Left ventricle myocardium superior (tissue), 1 donor: ENCODE data around the gene VKORC1. TPM values are rescaled to one million over a fixed set of nuclear protein-coding genes. Genes with fewer than 3 reads are reported as not detected.

Source experiments
- ATAC-seq: fragments of 200-7000 bp; cut with Tn5 transposase; one replicate; pipeline ENCODE4 v1.9.1; 2020; ENCODE audit warnings: mild to moderate bottlenecking, moderate library complexity
- DNase-seq: peaks from one replicate; pipeline ENCODE4 v3.0.0-alpha.2; 2020
- intact Hi-C: fragments of 100-400 bp; cut with micrococcal nuclease; formaldehyde crosslinking; loops from one replicate; pipeline ENCODE4 v1.11.0; 2022
- total RNA-seq: library from RNA; stranded (reverse); fragmentation: NEBNext Ultra II Directional; extraction: Animal tissue kit (Norgen Biotek cat#: 25700); gene quantifications from one replicate; pipeline ENCODE4 v1.2.1, GENCODE V29; 2021
- donor health status: DM: no; HTN: yes; CAD: no; lungs with severe emphysema.

The VKORC1 gene
- total RNA-seq, 1 donor from 2014 or later = 39.9 TPM

DNA sequence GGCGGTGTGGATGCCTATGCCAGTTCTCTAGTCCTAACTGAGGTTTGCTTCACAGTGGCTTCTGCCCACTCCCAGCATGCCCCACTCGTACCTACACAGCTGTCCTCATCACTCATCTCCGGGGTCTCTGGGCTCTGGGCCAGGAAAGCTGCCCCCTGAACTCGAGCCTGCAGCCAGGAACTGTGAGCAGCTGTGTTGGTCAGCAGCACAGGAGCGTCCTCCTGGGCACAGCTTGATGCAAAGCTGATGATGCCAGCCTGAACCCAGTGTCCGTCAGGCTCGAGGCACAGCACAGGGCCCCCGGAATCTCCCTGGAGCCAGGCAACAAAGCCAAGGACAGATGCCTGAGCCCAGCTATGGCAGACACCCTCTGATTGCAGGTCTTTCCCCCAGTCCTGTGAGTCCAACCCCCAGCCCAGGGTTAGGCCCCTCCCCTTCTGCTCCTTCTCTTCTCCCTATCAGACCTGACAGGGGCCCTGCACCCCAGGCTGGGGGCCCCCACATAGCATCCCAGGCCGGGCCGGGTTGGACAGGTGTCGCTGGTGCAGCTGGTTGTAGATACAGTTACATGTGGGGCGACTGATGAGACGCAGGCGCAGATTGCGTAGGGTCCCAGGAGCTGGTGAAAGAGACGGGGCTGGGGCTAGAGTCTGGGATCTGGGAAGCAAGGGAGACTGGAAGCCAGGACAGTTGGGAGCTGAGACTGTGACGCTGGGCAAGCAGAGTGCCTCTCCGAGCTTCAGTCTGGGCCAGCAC, 8.5 kb downstream of the VKORC1 start:
- intact Hi-C loops = no loop called here
- no peak for ATAC-seq
- DNase-seq = no peak

DNA sequence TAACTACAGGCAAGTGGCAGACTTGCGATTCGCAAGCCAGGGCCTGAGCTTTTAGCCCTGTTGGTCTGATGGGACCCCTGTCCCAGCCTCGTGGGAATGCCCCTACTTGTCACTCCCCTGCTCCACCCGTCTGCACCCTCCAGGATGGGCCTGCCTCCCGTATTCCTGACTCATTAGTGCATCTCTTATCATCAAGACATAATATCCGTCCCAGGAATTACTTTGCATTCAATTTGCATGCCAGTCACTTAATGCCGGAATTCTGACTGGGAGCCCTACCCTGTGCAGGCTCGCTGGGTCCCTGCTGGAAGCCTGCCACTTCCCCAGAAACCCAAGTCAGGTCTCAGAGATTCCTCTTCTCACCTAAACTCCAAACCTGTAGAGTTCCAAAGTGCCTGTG, 9.2 kb downstream of the VKORC1 start:
- intact Hi-C loops = no loop called here
- ATAC-seq (no peak), DNase-seq (no peak)

DNA sequence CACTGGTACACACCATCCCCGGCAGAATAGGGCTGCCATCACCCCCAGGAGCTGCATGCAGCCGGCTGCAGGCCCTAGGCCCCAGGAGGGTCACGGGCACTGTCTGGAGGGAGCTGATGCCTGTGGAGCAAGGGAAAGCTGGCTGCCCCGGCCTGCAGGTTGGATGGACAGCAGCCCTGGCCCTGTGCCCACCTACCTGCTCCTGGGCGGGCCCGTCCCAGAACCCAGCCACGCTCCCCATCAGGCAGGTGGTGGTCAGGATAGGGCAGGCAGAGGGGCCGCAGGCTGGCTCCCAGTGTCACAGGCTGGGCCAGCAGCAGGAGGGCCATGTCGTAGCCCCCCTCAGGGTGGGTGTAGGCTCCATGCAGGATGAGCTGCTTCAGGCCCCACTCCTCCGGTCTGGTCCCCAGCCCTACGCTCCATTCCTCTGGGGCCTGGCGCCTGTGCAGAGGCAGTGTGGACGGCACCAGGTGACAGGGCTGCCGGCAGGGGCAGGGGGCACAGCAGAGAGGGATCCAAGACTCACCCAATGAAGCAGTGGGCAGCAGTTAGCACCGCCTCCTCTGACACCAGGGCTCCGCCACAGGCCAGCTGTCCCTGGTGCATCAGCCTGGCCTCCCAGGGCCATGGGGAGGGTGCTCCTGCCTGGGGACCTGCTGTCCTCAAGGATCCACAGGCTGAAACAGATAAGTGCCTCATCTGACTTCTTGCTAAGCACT, 9.9 kb downstream of the VKORC1 start:
- DNase-seq = no peak
- intact Hi-C loops = no loop called here

DNA sequence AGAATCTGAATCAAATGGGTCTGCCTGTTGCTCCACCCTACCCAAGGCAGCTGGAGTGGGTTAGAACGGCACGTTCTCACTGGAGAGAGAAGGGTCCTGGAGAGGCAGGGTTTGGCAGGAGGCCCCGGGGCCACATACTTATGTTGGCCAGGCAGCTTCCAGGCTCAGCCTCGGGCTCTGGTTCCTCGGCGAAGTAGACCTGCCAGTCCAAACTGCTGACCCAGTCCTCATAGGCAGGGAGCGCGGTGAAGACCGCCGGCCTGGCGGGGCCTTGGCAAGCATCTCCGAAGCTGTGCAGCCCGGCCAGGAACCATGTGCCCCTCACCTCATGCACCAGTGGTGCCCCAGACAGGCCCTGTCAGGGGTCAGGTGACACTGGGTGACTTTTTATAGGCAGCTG, 10.6 kb downstream of the VKORC1 start:
- intact Hi-C loops = no loop called here
- ATAC-seq = no peak
- DNase-seq = no peak

More for the DNA sequence above, 9.9 kb downstream of the VKORC1 start:
- ATAC-seq = no peak

DNA sequence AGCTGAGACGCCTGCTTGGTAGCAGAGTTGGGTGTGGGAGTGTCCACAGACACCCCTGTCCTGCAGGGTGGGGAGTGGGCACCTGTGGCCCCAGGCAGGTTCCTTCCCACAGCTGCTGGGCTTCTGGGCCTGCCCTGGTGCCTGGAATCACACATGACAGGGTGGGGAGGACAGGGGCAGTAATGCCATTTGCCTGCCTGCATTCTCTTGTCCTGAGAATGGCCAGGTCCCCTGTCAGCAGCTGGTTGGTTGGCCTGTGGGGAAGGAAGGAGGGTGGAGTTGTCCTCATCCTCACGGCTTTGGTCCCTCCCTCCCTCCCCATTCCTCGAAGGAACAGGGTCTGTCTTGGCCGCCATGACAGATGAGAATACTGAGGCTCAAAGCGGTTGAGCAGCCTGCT, 11.0 kb downstream of the VKORC1 start:
- intact Hi-C loops = no loop called here
- DNase-seq (no peak), ATAC-seq (no peak)

DNA sequence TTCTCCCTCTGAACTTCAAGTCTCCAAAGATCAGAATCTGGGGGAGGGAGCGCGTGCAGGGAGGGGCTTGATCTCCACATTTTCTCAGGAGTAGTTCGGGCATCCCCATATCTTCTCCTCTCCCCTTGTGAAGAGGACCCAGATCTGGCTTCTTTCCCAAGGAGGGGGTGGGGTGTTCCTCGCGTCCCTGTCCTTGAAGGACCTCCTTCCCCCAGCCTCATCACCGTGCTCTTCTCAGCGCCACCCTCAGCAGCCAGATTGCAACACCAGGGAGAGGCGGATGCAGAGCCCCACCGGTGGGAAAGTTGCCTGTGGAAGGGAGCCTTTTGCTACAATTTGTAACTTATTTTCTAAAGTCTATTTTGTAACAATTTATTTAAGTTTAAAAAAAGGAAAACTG, 11.5 kb downstream of the VKORC1 start:
- DNase-seq = no peak
- intact Hi-C loops = no loop called here
- ATAC-seq = no peak

DNA sequence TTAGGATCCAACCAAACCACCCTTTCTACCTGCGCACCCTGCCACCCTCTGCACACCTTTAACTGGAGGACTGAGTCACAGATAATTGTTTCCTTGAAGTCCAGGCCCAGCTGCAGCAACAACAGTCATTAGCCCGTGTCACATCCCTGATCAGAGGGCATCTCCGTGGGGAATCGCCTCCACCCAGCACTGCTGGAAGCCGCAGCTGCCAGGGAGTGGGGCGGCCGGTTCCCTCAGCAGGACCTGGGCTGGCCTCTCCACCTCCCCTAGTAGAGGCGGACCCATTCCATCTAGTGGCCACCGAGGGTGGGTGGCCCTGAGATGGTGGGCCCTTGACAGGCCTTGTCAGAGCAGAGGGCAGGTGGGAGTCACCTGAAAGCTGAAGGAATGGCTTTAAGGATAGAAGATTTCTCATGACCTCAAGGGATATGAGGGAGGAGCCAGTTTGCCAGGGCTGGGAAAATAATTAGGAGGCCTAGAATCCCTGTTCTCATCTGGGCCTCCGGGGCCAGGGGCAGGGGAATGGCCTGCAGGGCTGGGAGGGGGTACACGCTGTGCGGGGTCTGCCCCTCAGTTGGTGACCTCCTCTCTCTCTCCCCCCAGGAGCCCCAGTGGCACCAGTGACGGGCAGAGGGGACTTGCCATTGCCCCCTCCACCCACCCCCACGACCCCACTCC, 12.1 kb downstream of the VKORC1 start:
- DNase-seq = no peak
- no peak for ATAC-seq
- intact Hi-C loops = no loop called here

DNA sequence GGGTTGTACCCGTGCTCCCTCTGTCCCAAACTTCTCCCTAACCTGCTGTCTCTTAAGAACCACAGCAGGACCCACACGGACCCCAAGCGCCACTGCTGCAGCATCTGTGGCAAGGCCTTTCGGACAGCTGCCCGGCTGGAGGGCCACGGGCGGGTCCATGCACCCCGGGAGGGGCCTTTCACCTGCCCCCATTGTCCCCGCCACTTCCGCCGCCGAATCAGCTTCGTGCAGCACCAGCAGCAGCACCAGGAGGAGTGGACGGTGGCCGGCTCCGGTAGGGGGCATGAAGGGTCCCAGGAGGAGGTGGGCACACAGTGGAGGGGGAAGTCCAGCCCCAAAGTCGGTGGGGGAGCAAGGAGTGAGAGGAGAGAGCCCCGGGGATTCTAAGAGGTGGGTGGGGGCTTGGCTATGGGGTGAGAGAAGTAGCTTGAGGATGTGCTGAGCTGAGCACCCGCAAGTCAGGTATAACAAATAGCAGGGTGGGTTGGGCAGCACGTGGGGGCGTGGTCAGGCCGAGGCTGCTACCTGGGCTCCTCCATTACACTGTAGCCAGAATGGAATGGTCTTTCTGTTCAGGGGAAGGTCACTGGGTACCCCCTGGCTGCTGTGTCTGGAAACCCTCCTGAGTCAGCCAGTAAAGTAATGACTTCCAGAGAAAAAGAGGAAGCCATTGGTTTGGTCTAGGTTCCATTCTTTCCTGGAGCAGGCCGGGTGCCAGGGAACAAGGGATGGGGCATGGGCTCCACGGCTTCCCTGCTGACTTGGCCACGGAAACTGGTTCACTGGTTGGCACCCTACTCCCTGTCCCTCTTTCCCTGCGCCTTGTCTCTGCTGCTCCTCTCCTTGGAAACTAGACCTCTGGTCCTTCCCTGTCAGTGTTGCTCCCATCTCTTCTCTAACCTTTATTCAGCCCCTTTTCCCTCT, 12.9 kb downstream of the VKORC1 start:
- ATAC-seq = no peak
- intact Hi-C loops = no loop called here
- no peak for DNase-seq

DNA sequence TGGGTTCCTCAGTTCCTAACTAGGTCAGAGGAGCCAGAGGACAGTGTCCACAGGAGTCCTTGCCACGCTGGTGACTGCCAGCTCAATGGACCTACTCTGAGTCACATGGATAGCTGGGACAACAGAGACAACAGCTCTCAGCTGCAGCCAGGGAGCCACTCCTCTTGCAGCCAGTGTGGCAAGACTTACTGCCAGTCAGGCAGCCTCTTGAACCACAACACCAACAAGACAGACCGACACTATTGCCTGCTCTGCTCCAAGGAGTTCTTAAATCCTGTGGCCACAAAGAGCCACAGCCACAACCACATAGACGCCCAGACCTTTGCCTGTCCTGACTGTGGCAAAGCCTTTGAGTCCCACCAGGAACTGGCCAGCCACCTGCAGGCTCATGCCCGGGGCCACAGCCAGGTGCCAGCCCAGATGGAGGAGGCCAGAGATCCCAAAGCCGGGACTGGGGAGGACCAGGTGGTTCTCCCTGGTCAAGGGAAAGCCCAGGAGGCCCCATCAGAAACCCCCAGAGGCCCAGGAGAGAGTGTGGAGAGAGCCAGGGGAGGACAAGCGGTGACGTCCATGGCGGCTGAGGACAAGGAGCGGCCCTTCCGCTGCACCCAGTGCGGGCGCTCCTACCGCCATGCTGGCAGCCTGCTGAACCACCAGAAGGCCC, 13.7 kb downstream of the VKORC1 start:
- DNase-seq = no peak
- intact Hi-C loops = no loop called here
- ATAC-seq = no peak

DNA sequence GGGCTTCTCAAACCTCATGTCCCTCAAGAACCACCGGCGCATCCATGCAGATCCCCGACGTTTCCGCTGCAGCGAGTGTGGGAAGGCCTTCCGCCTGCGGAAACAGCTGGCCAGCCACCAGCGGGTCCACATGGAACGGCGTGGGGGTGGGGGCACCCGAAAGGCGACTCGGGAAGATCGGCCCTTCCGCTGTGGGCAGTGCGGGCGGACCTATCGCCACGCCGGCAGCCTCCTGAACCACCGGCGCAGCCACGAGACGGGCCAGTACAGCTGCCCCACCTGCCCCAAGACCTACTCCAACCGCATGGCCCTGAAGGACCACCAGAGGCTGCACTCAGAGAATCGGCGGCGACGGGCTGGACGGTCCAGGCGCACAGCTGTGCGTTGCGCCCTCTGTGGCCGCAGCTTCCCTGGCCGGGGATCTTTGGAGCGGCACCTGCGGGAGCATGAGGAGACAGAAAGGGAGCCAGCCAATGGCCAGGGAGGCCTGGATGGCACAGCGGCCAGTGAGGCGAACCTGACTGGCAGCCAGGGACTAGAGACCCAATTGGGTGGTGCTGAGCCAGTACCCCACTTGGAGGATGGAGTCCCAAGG, 14.5 kb downstream of the VKORC1 start:
- intact Hi-C loops = no loop called here
- DNase-seq (no peak), ATAC-seq (no peak)

DNA sequence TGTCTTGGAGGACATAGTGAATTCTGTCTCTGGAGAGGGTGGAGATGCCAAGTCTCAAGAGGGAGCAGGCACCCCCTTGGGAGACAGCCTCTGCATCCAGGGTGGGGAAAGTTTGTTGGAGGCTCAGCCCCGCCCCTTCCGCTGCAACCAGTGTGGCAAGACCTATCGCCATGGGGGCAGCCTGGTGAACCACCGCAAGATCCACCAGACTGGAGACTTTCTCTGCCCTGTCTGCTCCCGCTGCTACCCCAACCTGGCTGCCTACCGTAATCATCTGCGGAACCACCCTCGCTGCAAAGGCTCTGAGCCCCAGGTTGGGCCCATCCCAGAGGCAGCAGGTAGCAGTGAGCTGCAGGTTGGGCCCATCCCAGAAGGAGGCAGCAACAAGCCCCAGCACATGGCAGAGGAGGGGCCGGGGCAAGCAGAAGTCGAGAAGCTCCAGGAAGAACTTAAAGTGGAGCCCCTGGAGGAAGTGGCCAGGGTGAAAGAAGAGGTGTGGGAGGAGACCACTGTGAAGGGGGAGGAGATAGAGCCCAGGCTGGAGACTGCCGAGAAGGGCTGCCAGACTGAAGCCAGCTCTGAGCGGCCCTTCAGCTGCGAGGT, 15.2 kb downstream of the VKORC1 start:
- intact Hi-C loops = no loop called here

DNA sequence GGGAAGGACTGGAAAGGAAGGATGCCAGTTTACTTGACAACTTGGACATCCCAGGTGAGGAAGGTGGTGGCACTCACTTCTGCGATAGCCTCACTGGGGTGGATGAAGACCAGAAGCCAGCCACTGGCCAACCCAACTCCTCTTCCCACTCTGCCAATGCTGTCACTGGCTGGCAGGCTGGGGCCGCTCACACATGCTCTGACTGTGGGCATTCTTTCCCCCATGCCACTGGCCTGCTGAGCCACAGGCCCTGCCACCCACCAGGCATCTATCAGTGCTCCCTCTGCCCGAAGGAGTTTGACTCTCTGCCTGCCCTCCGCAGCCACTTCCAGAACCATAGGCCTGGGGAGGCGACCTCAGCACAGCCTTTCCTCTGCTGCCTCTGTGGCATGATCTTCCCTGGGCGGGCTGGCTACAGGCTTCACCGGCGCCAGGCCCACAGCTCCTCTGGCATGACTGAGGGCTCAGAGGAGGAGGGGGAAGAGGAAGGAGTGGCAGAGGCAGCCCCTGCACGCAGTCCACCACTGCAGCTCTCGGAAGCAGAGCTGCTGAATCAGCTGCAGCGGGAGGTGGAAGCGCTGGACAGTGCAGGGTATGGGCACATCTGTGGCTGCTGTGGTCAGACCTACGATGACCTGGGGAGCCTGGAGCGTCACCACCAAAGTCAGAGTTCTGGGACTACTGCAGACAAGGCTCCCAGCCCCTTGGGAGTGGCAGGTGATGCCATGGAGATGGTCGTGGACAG, 15.8 kb downstream of the VKORC1 start:
- intact Hi-C loops = no loop called here
- DNase-seq (no peak), ATAC-seq (no peak)

More for the DNA sequence above, 15.2 kb downstream of the VKORC1 start:
- DNase-seq (no peak), ATAC-seq (no peak)

DNA sequence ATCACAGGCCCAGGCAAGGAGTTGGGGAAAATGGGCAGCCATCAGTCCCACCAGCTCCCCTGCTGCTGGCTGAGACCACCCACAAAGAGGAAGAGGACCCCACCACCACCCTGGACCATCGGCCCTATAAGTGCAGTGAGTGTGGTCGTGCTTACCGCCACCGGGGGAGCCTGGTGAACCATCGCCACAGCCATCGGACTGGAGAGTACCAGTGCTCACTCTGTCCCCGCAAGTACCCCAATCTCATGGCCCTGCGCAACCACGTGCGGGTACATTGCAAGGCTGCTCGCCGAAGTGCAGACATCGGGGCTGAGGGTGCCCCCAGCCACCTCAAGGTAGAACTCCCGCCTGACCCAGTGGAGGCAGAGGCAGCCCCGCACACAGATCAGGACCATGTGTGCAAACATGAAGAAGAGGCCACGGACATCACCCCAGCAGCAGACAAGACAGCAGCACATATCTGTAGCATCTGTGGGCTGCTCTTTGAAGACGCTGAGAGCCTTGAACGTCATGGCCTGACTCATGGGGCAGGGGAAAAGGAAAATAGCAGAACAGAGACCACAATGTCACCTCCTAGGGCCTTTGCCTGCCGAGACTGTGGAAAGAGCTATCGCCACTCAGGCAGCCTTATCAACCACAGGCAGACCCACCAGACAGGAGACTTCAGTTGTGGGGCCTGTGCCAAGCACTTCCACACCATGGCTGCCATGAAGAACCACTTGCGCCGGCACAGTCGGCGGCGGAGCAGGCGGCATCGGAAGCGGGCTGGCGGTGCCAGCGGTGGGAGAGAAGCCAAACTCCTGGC, 16.8 kb downstream of the VKORC1 start:
- ATAC-seq (no peak), DNase-seq (no peak)
- intact Hi-C loops = no loop called here

DNA sequence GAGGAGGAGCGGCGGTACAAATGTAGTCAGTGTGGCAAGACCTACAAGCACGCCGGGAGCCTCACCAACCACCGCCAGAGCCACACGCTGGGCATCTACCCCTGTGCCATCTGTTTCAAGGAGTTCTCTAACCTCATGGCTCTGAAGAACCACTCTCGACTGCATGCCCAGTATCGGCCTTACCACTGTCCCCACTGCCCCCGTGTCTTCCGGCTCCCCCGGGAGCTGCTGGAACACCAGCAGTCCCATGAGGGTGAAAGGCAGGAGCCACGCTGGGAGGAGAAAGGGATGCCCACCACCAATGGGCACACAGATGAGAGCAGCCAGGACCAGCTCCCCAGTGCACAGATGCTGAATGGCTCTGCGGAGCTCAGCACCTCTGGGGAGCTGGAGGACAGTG, 17.6 kb downstream of the VKORC1 start:
- intact Hi-C loops = no loop called here
- DNase-seq = no peak
- no peak for ATAC-seq

DNA sequence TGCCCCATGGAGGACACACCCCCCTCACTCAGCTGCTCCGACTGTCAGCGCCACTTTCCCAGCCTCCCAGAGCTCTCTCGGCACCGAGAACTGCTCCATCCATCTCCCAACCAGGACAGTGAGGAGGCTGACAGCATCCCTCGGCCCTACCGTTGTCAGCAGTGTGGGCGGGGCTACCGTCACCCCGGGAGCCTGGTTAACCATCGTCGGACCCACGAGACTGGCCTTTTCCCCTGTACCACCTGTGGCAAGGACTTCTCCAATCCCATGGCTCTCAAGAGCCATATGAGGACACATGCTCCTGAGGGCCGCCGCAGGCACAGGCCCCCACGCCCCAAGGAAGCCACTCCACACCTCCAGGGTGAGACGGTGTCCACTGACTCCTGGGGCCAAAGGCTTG, 18.3 kb downstream of the VKORC1 start:
- intact Hi-C loops = no loop called here
- ATAC-seq (no peak), DNase-seq (no peak)

DNA sequence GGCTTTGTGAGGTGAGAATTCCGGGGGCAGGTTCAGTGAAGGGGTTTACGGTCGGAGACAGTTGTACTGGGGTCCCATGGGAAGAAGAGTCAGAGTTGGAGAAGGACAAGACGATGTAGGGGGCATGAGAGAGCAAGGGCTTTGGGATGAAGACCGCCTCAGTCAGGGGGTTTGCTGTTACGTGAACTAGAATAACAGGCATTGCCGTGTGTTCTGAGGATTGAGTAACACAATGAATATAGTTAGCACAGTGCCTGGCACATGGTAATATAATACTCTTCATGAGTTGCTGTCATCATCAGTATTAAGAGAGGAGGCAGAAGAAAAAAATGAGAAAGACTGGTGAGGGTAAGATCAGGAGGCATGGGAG, 19.8 kb downstream of the VKORC1 start:
- intact Hi-C loops = no loop called here
- ATAC-seq (no peak), DNase-seq (no peak)
